Mammary epithelial cell (primary cell): ENCODE results near the gene MCF2L.

Experiments used
- CTCF ChIP-seq, 2 donors: IDR thresholded peaks in 1 of 2; conservative IDR thresholded peaks in 1 of 2; 2 replicates each; pipeline ENCODE4 v1.5.1; 2011 to 2012; ENCODE audit warnings: inconsistent platforms in 2 of 2, low read length in 2 of 2, mild to moderate bottlenecking in 2 of 2, control low read depth in 1 of 2, low read depth in 1 of 2; ENCODE audit not compliant: insufficient read depth in 1 of 2; ENCODE audit errors: extremely low read depth in 1 of 2
- EZH2 ChIP-seq: IDR thresholded peaks from 2 replicates; pipeline ENCODE4 v1.6.1; 2012; ENCODE audit warnings: low read length, inconsistent platforms, borderline replicate concordance

DNA sequence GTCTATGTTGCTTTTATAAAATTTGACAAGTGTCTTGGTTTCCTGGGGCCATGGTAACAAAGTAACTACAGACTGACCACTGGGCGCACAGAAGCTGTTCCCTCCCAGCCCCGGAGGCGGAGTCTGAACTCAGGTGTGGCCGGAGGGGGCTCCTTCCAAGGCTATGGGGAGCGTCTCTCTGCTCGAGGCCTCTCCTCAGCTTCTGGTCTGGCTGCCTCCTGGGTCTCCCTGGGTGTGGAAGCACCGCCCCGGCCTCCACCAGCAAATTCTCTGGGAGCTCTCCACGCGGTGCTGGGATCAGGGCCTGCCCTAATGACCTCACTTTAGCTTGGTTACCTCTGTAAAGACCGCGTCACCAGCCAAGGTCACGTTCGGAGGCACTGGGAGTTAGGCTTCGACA, 90.9 kb downstream of the MCF2L start:
- TF ChIP-seq CTCF (conservative IDR thresholded peaks at IDR 0.05 in 1 of 2, IDR thresholded peaks at IDR 0.05 in 1 of 2; ENCODE audit: extremely low read depth in 1 of 2, insufficient read depth in 1 of 2, low read depth in 1 of 2, low read length in 2 of 2) (no peak), EZH2 (no peak)
